ENCODE measurements around the gene NKIRAS1. TPM values are rescaled to one million over a fixed set of nuclear protein-coding genes. Genes with fewer than 3 reads are reported as not detected.
"Not testable (repeated sequence)": the region's sequence is repeated elsewhere in the genome, so short reads cannot be mapped to it uniquely, and the experiment has no call there.

The NKIRAS1 gene
- total RNA-seq, 2 experiments from 2014 or later, result 2.2 to 3.1 TPM

- Mint-ChIP-seq H3K36me3 (ENCODE audit: low read depth) (peaks cover 46% of the 10 kb centered on the region), H3K4me1 (ENCODE audit: low read depth) (peaks cover 45% of the 10 kb centered on the region), H3K4me3 (peak overlapping the region; percentile 99), H3K27ac (peak overlapping the region; percentile 98)
- ATAC-seq; DNase-seq; H3K27me3 Mint-ChIP-seq (ENCODE audit: low read depth); H3K9me3 Mint-ChIP-seq (ENCODE audit: insufficient read depth): not testable (repeated sequence)
- ChIA-PET CTCF (interaction anchor here (0.8 to 2.2 kb wide), 6 partner anchors 29 to 318 kb away, joined by 3 to 10 read pairs (median 4); no protein-coding TSS in a partner anchor), POLR2A (interaction anchor here (0.6 to 5.3 kb wide), 14 partner anchors 8 to 156 kb away, joined by 3 to 136 read pairs (median 10); partner anchors contain the start of gene NR1D2)
These were observed 1.0 kb upstream of the NKIRAS1 start for GRCh38 chr3:23917679-23918303.

- Mint-ChIP-seq H3K36me3 (ENCODE audit: low read depth) (peaks cover 44% of the 10 kb centered on the region), H3K4me1 (ENCODE audit: low read depth) (peaks cover 45% of the 10 kb centered on the region), H3K4me3 (peak overlapping the region; percentile 99), H3K27ac (peak overlapping the region; percentile 98), H3K27me3 (ENCODE audit: low read depth) (peaks cover 5% of the 10 kb centered on the region), H3K9me3 (ENCODE audit: insufficient read depth) (no peaks in the 10 kb centered on the region)
- DNase-seq, result no peak
- POLR2A ChIA-PET, result interaction anchor here (0.6 to 5.3 kb wide), 35 partner anchors 9 to 591 kb away, joined by 3 to 136 read pairs (median 4); partner anchors contain the start of gene NR1D2
- CTCF ChIA-PET, result interaction anchor here (0.7 to 2.2 kb wide), 9 partner anchors 24 to 269 kb away, joined by 3 to 10 read pairs (median 4); no protein-coding TSS in a partner anchor
- ATAC-seq, result peak; percentile 57
These were observed 471 bp downstream of the NKIRAS1 start for GRCh38 chr3:23916152-23916885.

- no peaks in the 10 kb centered on the region for H3K9me3 Mint-ChIP-seq (ENCODE audit: insufficient read depth)
- CTCF ChIA-PET, result interaction anchor here (1.7 to 2.2 kb wide), 2 partner anchors 23 to 33 kb away, joined by 4 to 7 read pairs; no protein-coding TSS in a partner anchor
These were observed 1.2 kb downstream of the NKIRAS1 start for GRCh38 chr3:23915537-23916108.

GRCh38 chr3:23913873-23914743 is 2.7 kb downstream of the NKIRAS1 start:
- H3K9me3 Mint-ChIP-seq (ENCODE audit: insufficient read depth), result no peaks in the 10 kb centered on the region
- CTCF ChIA-PET, result interaction anchor here (1.2 kb wide), 1 partner anchor 26 kb away, joined by 3 read pairs; no protein-coding TSS in a partner anchor

More at GRCh38 chr3:23915537-23916108, 1.2 kb downstream of the NKIRAS1 start:
- POLR2A ChIA-PET, result interaction anchor here (1.5 to 5.3 kb wide), 6 partner anchors 9 to 106 kb away, joined by 7 to 136 read pairs (median 20); partner anchors contain the start of gene NR1D2
- no peak overlapping the region for H3K27ac Mint-ChIP-seq
- peaks cover 44% of the 10 kb centered on the region for H3K4me1 Mint-ChIP-seq (ENCODE audit: low read depth)
- DNase-seq, result no peak
- H3K36me3 Mint-ChIP-seq (ENCODE audit: low read depth), result peaks cover 38% of the 10 kb centered on the region
- peak overlapping the region; percentile 99 for H3K4me3 Mint-ChIP-seq
- peaks cover 5% of the 10 kb centered on the region for H3K27me3 Mint-ChIP-seq (ENCODE audit: low read depth)
- ATAC-seq, result no peak

GRCh38 chr3:23913182-23913581 is 3.6 kb downstream of the NKIRAS1 start:
- H3K27ac Mint-ChIP-seq, result no peak overlapping the region
- peaks cover 14% of the 10 kb centered on the region for H3K36me3 Mint-ChIP-seq (ENCODE audit: low read depth)
- CTCF ChIA-PET, result interaction anchor here (1.2 kb wide), 1 partner anchor 25 kb away, joined by 3 read pairs; no protein-coding TSS in a partner anchor
- no peak overlapping the region for H3K4me3 Mint-ChIP-seq
- DNase-seq (no peak), ATAC-seq (no peak)
- H3K27me3 Mint-ChIP-seq (ENCODE audit: low read depth), result peaks cover 5% of the 10 kb centered on the region
- POLR2A ChIA-PET, result no interaction called here
- H3K9me3 Mint-ChIP-seq (ENCODE audit: insufficient read depth), result no peaks in the 10 kb centered on the region
- H3K4me1 Mint-ChIP-seq (ENCODE audit: low read depth), result peaks cover 22% of the 10 kb centered on the region

More at GRCh38 chr3:23913873-23914743, 2.7 kb downstream of the NKIRAS1 start:
- Mint-ChIP-seq H3K36me3 (ENCODE audit: low read depth) (peaks cover 23% of the 10 kb centered on the region), H3K27me3 (ENCODE audit: low read depth) (peaks cover 5% of the 10 kb centered on the region), H3K4me1 (ENCODE audit: low read depth) (peaks cover 30% of the 10 kb centered on the region), H3K27ac (no peak overlapping the region), H3K4me3 (no peak overlapping the region)
- POLR2A ChIA-PET, result no interaction called here
- no peak for ATAC-seq
- DNase-seq, result no peak

GRCh38 chr3:23912335-23912734 is 4.5 kb downstream of the NKIRAS1 start:
- H3K36me3 Mint-ChIP-seq (ENCODE audit: low read depth); DNase-seq; POLR2A ChIA-PET; H3K4me3 Mint-ChIP-seq; H3K9me3 Mint-ChIP-seq (ENCODE audit: insufficient read depth); H3K27me3 Mint-ChIP-seq (ENCODE audit: low read depth); ATAC-seq: not testable (repeated sequence)
- Mint-ChIP-seq H3K27ac (peak overlapping the region; percentile 26), H3K4me1 (ENCODE audit: low read depth) (peaks cover 18% of the 10 kb centered on the region)
- CTCF ChIA-PET, result interaction anchor here (3.9 kb wide), 1 partner anchor 23 kb away, joined by 9 read pairs; no protein-coding TSS in a partner anchor

- no peak for ATAC-seq
These were observed 5.4 kb downstream of the NKIRAS1 start for GRCh38 chr3:23911397-23911796.

GRCh38 chr3:23909341-23909740 is 7.4 kb downstream of the NKIRAS1 start:
- CTCF ChIA-PET, result interaction anchor here (3.9 kb wide), 1 partner anchor 20 kb away, joined by 9 read pairs; no protein-coding TSS in a partner anchor
- no peaks in the 10 kb centered on the region for H3K27me3 Mint-ChIP-seq (ENCODE audit: low read depth)
- peaks cover 8% of the 10 kb centered on the region for H3K36me3 Mint-ChIP-seq (ENCODE audit: low read depth)
- POLR2A ChIA-PET, result no interaction called here
- no peak for DNase-seq
- H3K27ac Mint-ChIP-seq, result no peak overlapping the region
- no peak for ATAC-seq
- H3K4me3 Mint-ChIP-seq, result no peak overlapping the region
- H3K4me1 Mint-ChIP-seq (ENCODE audit: low read depth), result no peaks in the 10 kb centered on the region
- H3K9me3 Mint-ChIP-seq (ENCODE audit: insufficient read depth), result no peaks in the 10 kb centered on the region

More at GRCh38 chr3:23911397-23911796, 5.4 kb downstream of the NKIRAS1 start:
- H3K27me3 Mint-ChIP-seq (ENCODE audit: low read depth), result peaks cover 5% of the 10 kb centered on the region
- H3K9me3 Mint-ChIP-seq (ENCODE audit: insufficient read depth), result no peaks in the 10 kb centered on the region
- no peak overlapping the region for H3K4me3 Mint-ChIP-seq
- ChIA-PET CTCF (interaction anchor here (3.9 kb wide), 1 partner anchor 22 kb away, joined by 9 read pairs; no protein-coding TSS in a partner anchor), POLR2A (no interaction called here)
- H3K4me1 Mint-ChIP-seq (ENCODE audit: low read depth), result peaks cover 18% of the 10 kb centered on the region
- DNase-seq, result no peak
- H3K27ac Mint-ChIP-seq, result no peak overlapping the region
- peaks cover 2% of the 10 kb centered on the region for H3K36me3 Mint-ChIP-seq (ENCODE audit: low read depth)

GRCh38 chr3:23904545-23904944 is 12.2 kb downstream of the NKIRAS1 start:
- DNase-seq, result no peak
- Mint-ChIP-seq H3K4me1 (ENCODE audit: low read depth) (no peaks in the 10 kb centered on the region), H3K27ac (no peak overlapping the region), H3K4me3 (no peak overlapping the region), H3K36me3 (ENCODE audit: low read depth) (peaks cover 14% of the 10 kb centered on the region), H3K27me3 (ENCODE audit: low read depth) (no peaks in the 10 kb centered on the region), H3K9me3 (ENCODE audit: insufficient read depth) (no peaks in the 10 kb centered on the region)
- ATAC-seq, result no peak
- ChIA-PET CTCF (no interaction called here), POLR2A (no interaction called here)

- Mint-ChIP-seq H3K9me3 (ENCODE audit: insufficient read depth) (no peaks in the 10 kb centered on the region), H3K36me3 (ENCODE audit: low read depth) (peaks cover 23% of the 10 kb centered on the region), H3K27ac (no peak overlapping the region), H3K4me1 (ENCODE audit: low read depth) (no peaks in the 10 kb centered on the region), H3K27me3 (ENCODE audit: low read depth) (no peaks in the 10 kb centered on the region), H3K4me3 (no peak overlapping the region)
- CTCF ChIA-PET, result interaction anchor here (1.0 kb wide), 1 partner anchor 10 kb away, joined by 4 read pairs; no protein-coding TSS in a partner anchor
- DNase-seq (no peak), ATAC-seq (no peak)
- POLR2A ChIA-PET, result no interaction called here
These were observed 16.0 kb downstream of the NKIRAS1 start for GRCh38 chr3:23900744-23901143.

- Mint-ChIP-seq H3K9me3 (ENCODE audit: insufficient read depth) (no peaks in the 10 kb centered on the region), H3K27me3 (ENCODE audit: low read depth) (no peaks in the 10 kb centered on the region), H3K4me3 (no peak overlapping the region), H3K27ac (no peak overlapping the region), H3K36me3 (ENCODE audit: low read depth) (peaks cover 19% of the 10 kb centered on the region), H3K4me1 (ENCODE audit: low read depth) (no peaks in the 10 kb centered on the region)
- no peak for DNase-seq
- ChIA-PET CTCF (no interaction called here), POLR2A (interaction anchor here (6.5 kb wide), 1 partner anchor 22 kb away, joined by 28 read pairs; the partner anchor contains the start of genes NKIRAS1 and RPL15)
- no peak for ATAC-seq
These were observed 21.6 kb downstream of the NKIRAS1 start for GRCh38 chr3:23895181-23895580.

Measured in activated CD8-positive, alpha-beta T cell treated with anti-CD3 and anti-CD28 coated beads, Interleukin-2, amount 10 ng/mL, durations not matched to agents 7 days and 5 days (primary cell).